Astrocyte of the spinal cord (primary cell): ENCODE results near the gene RGS6.
A peak's percentile ranks its signal among the peaks of the same experiment; 100 is the strongest.

Source experiments
- DNase-seq: peaks from one replicate; pipeline ENCODE4 v3.0.0; 2011; ENCODE audit warnings: low read depth, low spot score
- H3K4me3 ChIP-seq: 2 replicates; pipeline ENCODE4 v1.5.1; 2011; ENCODE audit warnings: low read depth, mild to moderate bottlenecking, low read length, moderate library complexity
- in situ Hi-C: cut with HindIII; loops from 2 replicates; pipeline ENCODE4 v1.10.0; 2017; ENCODE audit warnings: low sequenced_read_pairs
- TF ChIP-seq, protein P1 (sequence below): IDR thresholded peaks from 2 replicates; pipeline ENCODE4 v1.5.1; 2012; ENCODE audit warnings: low read depth, mild to moderate bottlenecking, low read length, inconsistent platforms

RGS6 gene

DNA sequence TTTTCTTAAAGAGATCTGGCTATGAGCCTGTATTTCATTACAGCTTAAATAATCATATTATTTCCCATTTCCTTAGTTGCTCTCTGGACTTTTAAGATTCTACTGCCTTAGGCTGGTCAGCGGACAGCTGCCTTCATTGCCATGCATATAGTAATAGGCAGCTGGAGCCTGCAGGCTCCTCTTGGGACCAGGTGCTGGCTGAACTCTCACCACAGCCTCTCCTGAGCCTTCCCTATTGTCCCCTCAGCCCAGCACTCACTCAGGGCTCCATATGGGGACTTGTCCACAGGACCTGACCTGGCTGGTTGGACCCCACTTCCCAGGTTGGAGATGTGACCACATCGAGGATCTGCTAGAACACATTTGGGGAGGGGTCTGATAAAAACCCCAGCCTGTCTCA lies 556.3 kb downstream of the RGS6 start:
- in situ Hi-C loops: no loop called here
- no peak overlapping the region for H3K4me3 ChIP-seq
- no peak for DNase-seq
- TF ChIP-seq, protein P1, sequence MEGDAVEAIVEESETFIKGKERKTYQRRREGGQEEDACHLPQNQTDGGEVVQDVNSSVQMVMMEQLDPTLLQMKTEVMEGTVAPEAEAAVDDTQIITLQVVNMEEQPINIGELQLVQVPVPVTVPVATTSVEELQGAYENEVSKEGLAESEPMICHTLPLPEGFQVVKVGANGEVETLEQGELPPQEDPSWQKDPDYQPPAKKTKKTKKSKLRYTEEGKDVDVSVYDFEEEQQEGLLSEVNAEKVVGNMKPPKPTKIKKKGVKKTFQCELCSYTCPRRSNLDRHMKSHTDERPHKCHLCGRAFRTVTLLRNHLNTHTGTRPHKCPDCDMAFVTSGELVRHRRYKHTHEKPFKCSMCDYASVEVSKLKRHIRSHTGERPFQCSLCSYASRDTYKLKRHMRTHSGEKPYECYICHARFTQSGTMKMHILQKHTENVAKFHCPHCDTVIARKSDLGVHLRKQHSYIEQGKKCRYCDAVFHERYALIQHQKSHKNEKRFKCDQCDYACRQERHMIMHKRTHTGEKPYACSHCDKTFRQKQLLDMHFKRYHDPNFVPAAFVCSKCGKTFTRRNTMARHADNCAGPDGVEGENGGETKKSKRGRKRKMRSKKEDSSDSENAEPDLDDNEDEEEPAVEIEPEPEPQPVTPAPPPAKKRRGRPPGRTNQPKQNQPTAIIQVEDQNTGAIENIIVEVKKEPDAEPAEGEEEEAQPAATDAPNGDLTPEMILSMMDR: no peak

DNA sequence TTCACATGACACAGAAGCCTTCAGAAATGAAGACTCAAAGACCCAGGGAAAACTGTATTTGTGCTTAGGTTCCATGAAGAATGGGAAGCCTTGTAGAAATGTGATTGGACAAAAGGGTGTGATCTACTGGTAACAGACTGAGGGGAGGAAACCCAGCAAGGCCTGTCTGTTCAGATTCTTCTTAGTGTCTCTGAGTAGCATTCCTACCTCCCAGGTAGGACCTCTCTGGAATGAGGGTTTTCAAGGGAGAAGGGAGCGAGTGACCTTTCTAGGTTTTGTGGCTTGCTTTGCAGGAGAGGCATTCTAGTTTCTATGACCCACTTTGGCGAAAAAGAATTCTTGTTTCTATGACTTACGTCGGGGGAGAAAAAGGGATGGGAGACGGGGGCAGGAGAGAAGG lies 560.0 kb downstream of the RGS6 start:
- H3K4me3 ChIP-seq: no peak overlapping the region
- in situ Hi-C loops: no loop called here
- no peak for DNase-seq
- TF ChIP-seq, protein P1: no peak

DNA sequence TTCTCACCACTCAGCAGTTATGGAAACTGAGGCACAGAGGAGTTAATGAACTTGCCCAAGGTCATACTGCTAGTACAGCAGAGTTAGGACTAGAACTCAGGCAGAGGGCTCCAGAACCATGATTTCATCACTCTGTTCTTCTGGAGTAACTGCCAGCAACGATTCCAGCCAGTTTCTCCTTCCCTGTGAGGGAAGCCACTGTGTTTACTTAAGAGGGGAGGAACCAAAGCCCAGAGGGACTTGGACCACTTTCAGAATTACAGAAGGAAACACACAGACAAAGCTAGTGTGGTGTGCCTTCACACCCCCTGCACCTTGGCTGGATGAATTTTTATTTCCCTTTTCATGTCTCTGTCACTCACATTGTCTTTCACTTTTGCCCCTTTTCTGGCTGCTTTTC lies 563.4 kb downstream of the RGS6 start:
- TF ChIP-seq, protein P1: no peak
- in situ Hi-C loops: no loop called here
- peak; percentile 28 for DNase-seq
- H3K4me3 ChIP-seq: no peak overlapping the region

DNA sequence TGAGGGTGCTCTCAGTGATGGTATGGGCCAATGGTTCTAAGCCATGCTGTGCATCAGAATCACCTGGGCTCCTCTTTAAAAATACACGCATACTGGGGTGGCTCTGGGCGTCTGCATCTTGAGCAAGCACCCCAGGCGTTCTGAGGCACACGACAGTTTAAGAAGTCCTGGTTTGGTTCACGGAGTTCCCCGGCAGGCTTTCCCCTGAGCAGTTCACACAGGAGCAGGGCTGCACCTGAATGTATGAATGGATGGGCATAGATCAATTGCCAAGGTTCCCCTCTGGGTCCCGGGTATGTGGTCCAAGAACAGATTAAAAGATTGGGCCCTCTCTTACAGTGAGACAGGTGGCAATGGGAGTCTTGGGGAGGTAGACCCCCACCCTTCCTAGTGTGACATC lies 566.4 kb downstream of the RGS6 start:
- H3K4me3 ChIP-seq: no peak overlapping the region
- TF ChIP-seq, protein P1: no peak
- no peak for DNase-seq
- in situ Hi-C loops: no loop called here

DNA sequence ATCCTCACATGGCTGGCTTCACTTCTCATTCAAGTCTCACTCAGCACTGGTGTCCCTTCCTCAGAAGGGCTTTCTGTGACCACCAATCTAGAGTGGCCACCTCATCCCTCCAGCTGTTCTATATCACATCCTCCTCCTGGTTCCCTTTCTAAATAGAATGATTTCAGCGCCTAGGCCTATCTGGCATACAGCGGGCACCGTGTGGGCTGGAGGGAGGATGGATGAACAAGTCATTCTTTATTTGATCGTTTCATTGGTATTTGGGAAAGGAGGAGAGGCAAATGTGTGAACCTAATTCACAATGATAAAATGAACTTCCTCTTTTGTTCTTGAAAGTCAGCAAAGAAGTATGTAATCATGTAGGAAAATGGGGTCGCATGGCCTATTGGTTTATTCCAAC lies 567.5 kb downstream of the RGS6 start:
- in situ Hi-C loops: no loop called here
- TF ChIP-seq, protein P1: no peak

DNA sequence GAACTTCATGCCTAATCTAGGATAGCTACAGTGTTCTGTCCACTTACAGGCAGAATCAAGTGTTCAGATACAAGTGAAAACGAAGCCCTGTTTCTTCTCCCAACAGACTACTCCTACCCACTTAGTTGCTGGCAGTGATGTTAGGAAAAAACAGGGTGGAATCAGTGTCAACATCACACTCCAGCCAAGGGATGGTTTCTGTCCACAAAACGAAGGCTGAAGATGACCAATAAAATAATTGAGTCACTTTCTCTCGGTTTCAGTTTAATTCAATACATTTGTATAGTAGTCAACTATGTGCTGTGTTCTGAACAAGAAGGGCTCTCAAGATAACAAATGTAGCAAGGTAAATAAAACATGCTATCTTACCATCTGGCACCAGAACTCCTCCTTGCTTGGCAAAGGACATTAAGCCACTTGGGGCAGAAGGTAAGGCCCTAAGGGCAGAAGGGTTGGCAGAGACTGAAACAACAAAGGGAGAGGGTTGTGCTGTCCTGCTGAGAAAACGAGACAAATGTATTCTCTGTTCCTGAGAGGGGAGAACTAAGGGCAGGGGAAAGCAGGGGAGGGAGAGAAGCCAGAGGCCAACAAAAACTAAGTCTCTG lies 568.1 kb downstream of the RGS6 start:
- no peak for DNase-seq
- in situ Hi-C loops: no loop called here
- H3K4me3 ChIP-seq: no peak overlapping the region
- TF ChIP-seq, protein P1: no peak

More for the DNA sequence above, 567.5 kb downstream of the RGS6 start:
- DNase-seq: no peak
- H3K4me3 ChIP-seq: no peak overlapping the region
